ENCODE measurements around the gene SLC35D1. TPM values are rescaled to one million over a fixed set of nuclear protein-coding genes. Genes with fewer than 3 reads are reported as not detected.

SLC35D1 gene
- total RNA-seq, 1 donor, result 25.0 TPM

DNA sequence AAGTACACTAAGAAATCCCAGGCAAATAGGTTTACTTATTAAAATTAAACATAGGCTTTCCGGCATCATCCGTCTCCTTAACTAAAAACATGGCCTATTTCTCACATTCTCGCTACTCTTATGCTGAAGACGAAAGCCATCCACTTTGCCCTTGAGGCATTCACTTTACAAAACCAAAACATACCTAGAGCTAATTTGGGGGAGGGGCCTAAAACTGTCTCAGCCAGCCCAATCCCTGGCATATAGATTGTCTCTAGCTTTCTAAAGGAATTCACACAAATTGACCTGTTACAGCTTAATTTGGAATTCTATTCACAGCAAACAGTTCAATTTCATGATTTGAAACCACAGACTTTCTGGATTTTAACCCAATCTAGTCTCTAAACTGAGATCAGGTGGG is 34.8 kb downstream of the SLC35D1 start:
- DNase-seq (ENCODE audit: low read depth), result no peak
- TF ChIP-seq, protein P1, sequence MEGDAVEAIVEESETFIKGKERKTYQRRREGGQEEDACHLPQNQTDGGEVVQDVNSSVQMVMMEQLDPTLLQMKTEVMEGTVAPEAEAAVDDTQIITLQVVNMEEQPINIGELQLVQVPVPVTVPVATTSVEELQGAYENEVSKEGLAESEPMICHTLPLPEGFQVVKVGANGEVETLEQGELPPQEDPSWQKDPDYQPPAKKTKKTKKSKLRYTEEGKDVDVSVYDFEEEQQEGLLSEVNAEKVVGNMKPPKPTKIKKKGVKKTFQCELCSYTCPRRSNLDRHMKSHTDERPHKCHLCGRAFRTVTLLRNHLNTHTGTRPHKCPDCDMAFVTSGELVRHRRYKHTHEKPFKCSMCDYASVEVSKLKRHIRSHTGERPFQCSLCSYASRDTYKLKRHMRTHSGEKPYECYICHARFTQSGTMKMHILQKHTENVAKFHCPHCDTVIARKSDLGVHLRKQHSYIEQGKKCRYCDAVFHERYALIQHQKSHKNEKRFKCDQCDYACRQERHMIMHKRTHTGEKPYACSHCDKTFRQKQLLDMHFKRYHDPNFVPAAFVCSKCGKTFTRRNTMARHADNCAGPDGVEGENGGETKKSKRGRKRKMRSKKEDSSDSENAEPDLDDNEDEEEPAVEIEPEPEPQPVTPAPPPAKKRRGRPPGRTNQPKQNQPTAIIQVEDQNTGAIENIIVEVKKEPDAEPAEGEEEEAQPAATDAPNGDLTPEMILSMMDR (IDR thresholded peaks at IDR 0.05; ENCODE audit: insufficient read depth, low read depth, low read length), result no peak
- no peak overlapping the region for H3K4me3 ChIP-seq (ENCODE audit: low read depth, low read length)

DNA sequence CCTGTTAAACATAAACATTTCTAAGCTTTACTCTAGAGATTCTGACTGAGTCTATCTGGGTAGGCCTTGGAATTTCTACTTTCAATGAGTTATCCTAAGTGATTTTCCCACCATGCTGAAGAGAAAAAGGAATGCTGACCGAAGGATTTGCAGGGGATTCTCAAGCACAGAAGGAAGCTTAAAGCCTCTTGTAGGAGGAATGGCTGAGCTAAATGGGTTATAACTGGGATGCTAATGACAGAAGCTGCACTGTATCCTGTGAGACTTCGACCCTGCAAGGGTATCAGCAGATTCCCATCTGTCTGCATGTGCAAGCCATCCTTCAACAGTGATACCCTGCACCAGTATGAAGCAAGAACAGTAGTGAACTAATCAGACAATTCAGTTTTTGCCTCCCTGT is 35.4 kb downstream of the SLC35D1 start:
- no peak for DNase-seq (ENCODE audit: low read depth)
- TF ChIP-seq, protein P1 (IDR thresholded peaks at IDR 0.05; ENCODE audit: insufficient read depth, low read depth, low read length), result no peak
- no peak overlapping the region for H3K4me3 ChIP-seq (ENCODE audit: low read depth, low read length)

DNA sequence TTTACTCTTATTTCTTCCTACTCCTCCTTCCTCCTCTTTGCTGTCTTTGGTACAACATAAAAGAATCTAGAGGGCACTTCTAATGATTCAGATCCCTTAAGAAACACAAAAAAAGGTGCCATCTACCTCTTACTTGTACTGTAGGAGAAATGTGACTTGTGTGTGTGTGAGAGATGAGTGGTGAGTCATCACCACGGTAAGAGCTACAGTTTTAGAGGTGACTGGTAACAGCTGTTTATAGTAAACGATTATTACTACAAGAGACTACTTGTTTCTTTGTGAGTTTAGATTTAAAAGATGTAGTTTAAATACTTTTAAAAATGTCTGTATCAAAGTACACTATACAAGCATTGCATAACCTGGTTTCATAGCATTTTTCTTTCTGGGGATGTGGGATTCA is 40.4 kb downstream of the SLC35D1 start:
- TF ChIP-seq, protein P1 (IDR thresholded peaks at IDR 0.05; ENCODE audit: insufficient read depth, low read depth, low read length), result no peak
- peak; percentile 86 for DNase-seq (ENCODE audit: low read depth)
- H3K4me3 ChIP-seq (ENCODE audit: low read depth, low read length), result no peak overlapping the region

DNA sequence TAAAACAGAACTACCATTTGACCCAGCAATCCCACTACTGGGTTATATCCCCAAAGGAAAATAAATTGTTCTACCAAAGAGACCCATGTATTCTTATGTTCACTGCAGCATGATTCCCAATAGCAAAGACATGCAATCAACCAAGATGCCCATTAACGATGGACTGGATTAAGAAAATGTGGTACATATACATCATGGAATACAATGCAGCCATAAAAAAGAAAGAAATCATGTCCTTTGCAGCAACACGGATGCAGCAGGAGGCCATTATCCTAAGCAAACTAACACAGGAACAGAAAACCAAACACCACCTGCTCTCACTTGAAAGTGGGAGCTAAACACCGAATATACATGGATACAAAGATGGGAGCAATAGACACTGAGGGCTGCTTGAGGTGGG is 44.2 kb downstream of the SLC35D1 start:
- no peak overlapping the region for H3K4me3 ChIP-seq (ENCODE audit: low read depth, low read length)
- TF ChIP-seq, protein P1 (IDR thresholded peaks at IDR 0.05; ENCODE audit: insufficient read depth, low read depth, low read length), result no peak
- DNase-seq (ENCODE audit: low read depth), result no peak

DNA sequence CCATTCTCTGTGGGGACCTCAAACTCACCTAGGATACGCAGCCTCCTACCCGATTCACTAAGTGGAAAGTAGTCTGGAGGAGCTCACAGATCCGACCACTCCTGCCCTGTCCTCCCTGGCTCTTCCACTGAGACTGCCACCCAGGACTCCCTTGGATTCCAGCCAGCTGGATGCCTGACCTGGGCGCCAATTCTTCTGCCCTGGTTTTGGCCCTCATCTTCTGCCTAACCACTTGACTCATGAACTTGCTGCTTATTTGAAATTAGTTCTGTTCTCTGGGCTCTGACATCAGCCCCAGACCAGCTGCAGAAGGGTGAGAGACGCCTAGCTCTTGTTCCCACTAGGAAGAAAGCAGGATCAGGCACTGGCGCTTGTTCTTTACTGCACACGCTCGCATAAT is 48.9 kb downstream of the SLC35D1 start:
- TF ChIP-seq, protein P1 (IDR thresholded peaks at IDR 0.05; ENCODE audit: insufficient read depth, low read depth, low read length), result no peak
- DNase-seq (ENCODE audit: low read depth), result no peak

DNA sequence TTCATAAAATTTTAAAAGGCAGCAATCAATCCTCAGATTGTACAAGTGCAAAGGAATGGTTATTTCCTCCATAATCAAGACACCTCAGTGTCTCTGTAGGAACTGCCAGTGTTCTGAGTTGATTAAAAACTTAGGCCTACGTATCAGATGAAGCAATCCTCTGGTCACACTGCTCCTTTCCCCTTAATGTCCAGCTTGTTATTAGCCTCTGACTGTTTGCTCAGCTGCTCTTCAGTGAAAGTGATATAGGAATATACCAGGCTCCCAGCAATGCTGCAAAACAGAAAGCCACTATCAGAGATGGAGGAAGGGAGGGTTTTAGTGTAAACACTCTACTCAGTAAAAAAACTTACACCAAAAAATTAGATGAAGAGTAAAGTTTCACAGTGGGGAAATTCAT is 49.8 kb downstream of the SLC35D1 start:
- peak; percentile 17 for DNase-seq (ENCODE audit: low read depth)
- TF ChIP-seq, protein P1 (IDR thresholded peaks at IDR 0.05; ENCODE audit: insufficient read depth, low read depth, low read length), result no peak
- H3K4me3 ChIP-seq (ENCODE audit: low read depth, low read length), result no peak overlapping the region

More for the DNA sequence above, 48.9 kb downstream of the SLC35D1 start:
- H3K4me3 ChIP-seq (ENCODE audit: low read depth, low read length), result no peak overlapping the region

DNA sequence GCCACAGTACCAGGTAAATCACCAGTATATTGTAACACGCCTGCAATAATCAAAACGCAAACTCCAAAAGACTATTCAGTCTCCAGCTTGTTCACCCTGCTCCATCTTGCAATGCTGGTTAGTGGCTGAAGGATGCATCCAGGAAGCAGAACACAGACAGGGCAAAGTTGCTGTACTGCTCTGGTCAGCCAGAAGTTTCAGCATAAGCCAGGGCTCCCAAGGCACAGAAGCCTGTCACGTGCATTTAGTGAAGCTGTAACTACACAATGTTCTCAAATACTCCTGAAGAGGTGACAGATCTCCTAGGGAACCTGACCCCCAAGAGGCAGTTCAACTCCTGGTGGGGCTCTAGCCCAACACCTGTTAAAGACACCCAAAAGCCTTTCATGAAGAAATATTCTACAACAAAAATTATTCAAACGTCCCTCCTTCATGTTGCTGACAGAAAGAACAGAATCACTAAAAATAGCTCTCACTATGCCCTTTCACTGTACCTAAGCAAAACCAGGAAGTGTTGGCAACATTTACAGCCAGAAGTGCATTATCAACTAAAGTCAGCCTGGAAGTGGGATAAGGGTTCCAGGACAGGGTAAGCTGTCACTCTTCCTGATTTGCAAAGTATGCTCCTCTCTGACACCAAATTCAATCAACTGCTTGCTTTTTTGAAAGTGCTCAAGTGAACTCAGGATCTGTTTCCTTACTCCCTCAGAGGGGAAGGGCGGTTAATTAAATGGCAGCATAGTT is 52.1 kb downstream of the SLC35D1 start:
- TF ChIP-seq, protein P1 (IDR thresholded peaks at IDR 0.05; ENCODE audit: insufficient read depth, low read depth, low read length), result no peak
- DNase-seq (ENCODE audit: low read depth), result no peak

More for the DNA sequence above, 52.1 kb downstream of the SLC35D1 start:
- no peak overlapping the region for H3K4me3 ChIP-seq (ENCODE audit: low read depth, low read length)
